GM12891 (cell line): Measurements from ENCODE around the gene CEP83.

Experiments
- PAX5 ChIP-seq: IDR thresholded peaks from 2 replicates; pipeline ENCODE4 v1.6.1; 2011; ENCODE audit warnings: low read length, moderate library complexity, mild to moderate bottlenecking; ENCODE audit not compliant: insufficient read depth, severe bottlenecking
- POLR2A ChIP-seq: IDR thresholded peaks from 2 replicates; pipeline ENCODE4 v1.6.1; 2011; ENCODE audit warnings: low read depth, low read length, control low read depth
- POLR2AphosphoS5 ChIP-seq: IDR thresholded peaks from 2 replicates; pipeline ENCODE4 v1.6.1; 2011; ENCODE audit warnings: low read depth, low read length, control low read depth
- POU2F2 ChIP-seq: IDR thresholded peaks from 2 replicates; pipeline ENCODE4 v1.6.1; 2011; ENCODE audit warnings: low read depth, mild to moderate bottlenecking, control low read depth, low read length, moderate library complexity
- SPI1 ChIP-seq: IDR thresholded peaks from 2 replicates; pipeline ENCODE4 v1.6.1; 2011; ENCODE audit warnings: low read depth, low read length, control low read depth
- TAF1 ChIP-seq: IDR thresholded peaks from 2 replicates; pipeline ENCODE4 v1.6.1; 2011; ENCODE audit warnings: low read depth, low read length, control low read depth

DNA sequence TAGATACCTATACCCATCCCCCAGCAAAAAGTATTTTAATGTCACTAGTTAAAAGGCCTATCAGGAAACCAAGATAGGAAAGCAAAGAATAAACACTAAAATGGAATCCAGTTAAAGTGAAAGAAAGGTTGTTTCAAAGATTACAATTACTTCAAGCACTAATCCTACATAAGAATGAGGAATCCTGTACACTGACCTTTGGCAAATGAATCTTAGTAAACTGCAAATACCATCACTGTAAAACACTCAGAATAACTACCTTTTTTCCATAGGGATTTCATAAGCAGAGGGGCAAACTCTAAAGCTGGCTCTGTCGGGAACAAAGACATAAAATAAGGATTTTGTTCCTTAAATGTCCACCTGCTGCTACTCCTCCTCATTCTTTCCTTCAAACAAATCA, 25.9 kb downstream of the CEP83 start:
- TF ChIP-seq POLR2AphosphoS5 (no peak), POLR2A (no peak), SPI1 (no peak), TAF1 (no peak), PAX5 (no peak), POU2F2 (no peak)
